ENCODE data around the gene TRA2A.

DNA sequence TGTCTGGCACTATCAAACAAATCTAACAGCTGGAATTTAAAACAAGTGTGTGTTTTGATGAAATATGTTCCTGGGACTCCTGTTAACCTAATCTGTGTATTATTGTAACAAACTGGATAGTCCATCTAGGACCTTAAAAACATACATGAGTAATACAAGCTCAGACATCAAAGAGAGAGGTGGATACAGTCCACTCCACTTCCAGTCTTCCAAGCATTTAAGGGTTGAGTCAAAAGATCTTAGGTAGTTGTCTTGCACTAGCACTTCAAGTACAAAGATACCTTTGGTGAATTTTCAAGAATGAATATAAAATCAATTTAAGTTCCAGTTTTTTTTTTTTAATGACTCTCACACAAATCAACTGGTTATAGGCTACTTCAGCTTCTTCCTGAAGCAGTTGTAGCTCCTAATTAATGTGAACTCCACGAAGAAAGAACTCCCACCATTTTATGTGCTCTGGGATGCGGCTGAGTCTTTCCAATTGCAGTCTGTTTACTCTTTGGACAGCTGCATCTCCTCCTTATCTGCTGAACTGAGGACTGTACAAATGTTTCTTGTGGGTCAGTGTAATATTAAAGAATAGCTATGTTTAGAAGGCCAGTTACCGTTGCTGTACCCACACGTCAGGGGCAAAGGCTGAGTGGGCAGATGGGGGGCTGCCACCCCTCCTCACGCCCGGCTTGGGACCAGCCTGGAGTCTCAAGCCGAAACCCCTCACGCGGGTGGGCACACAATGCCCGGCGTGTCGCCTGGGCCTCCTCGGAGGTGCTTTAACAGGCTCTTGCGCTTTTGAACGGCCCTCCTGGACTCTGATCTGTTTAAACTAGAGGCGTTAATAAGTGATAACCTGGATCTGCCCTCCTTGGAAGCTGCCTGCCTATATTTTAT is 58.6 kb downstream of the TRA2A start:
- TF ChIP-seq, protein P1, sequence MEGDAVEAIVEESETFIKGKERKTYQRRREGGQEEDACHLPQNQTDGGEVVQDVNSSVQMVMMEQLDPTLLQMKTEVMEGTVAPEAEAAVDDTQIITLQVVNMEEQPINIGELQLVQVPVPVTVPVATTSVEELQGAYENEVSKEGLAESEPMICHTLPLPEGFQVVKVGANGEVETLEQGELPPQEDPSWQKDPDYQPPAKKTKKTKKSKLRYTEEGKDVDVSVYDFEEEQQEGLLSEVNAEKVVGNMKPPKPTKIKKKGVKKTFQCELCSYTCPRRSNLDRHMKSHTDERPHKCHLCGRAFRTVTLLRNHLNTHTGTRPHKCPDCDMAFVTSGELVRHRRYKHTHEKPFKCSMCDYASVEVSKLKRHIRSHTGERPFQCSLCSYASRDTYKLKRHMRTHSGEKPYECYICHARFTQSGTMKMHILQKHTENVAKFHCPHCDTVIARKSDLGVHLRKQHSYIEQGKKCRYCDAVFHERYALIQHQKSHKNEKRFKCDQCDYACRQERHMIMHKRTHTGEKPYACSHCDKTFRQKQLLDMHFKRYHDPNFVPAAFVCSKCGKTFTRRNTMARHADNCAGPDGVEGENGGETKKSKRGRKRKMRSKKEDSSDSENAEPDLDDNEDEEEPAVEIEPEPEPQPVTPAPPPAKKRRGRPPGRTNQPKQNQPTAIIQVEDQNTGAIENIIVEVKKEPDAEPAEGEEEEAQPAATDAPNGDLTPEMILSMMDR (IDR thresholded peaks at IDR 0.05), result no peak
- no peak for TF ChIP-seq POLR2A (IDR thresholded peaks at IDR 0.05)

Measured in testis (tissue), 2 donors.